Islet precursor cell (in vitro differentiated cells): ENCODE results near the gene TTC9B.

Experiments used
- DNase-seq: peaks from one replicate; pipeline ENCODE4 v3.0.0-alpha.2; 2018

Gene TTC9B

DNA sequence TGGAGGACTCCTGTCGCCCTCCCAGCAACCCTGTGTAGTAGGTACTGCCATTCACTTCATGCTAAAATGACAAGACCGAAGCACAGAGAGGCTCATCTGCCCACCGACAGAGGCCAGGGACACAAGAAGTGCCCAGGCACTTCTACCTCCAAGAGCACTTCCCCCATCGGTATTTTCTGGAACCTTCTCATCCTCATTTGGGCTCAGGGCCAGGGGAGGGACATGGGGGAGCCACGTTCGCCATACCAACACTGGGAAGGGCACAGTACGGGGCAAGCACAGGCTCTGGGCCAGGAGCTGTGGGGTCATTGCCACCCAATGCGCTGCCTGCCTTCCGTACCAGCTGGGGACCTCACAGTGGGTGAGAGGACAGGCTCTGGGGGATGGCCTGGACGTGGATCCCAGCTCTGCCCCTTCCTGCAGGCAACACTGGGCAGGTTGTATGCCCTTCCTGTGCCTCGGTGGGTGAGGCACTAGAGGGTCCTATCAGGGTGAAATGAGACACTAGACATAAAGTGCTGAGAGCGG lies 29.6 kb upstream of the TTC9B start:
- peak; percentile 49 for DNase-seq

DNA sequence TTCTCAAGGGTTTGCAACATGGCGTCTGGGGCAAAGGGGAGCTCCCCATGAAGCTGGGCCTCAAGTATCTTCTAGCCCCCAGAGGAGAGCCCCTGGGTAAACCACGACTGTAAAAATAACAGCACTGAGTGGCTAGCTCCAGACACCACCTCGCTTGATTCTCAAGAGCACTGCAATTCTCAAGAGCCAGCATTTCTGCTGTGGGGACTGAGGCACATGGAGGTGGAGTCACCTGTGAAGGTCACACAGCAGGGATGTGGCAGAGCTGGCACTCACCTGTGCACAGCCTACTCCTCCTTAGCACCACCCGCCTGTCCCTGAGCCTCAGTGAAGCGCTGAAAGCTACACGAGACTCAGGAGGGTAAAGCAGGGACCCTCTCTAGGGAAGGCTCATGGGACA lies 29.0 kb upstream of the TTC9B start:
- no peak for DNase-seq

- no peak for DNase-seq
Observed at GRCh38 chr19:40246292-40247073, 28.3 kb upstream of the TTC9B start.

- DNase-seq, result no peak
Observed at GRCh38 chr19:40245506-40246128, 27.4 kb upstream of the TTC9B start.

DNA sequence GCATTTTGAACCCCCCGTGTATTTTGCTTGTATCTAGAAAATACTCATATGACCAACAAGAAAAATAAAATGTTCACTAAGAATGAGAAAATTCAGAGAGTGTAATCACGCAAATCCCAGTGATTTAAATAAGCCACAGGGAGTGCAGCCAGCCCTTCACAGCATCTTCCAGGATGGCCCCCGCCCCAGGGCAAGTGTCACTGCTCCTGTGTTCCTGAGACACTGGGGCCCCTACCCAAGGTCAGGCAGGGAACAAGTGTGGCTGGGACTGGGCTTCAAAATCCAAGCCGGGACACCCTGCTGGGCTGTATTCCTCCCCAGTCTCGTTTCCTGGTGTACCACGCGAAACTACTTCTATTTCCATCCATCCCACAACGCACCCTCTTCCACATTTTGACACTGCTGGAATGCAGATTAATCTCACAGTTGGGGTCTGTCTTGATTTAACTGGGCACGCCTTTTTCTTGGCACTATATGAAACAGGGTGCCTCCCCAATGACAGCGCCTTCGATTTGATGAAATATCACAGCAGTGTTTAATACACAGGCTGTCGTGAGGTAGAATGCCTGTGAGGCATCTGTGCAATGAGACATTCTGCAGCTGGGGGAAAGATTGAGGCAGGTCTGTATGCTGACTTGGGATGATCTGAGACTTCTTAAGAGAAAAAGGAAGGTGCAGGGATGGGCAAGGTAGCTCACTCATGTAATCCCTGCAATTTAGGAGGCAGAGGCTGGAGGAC lies 26.6 kb upstream of the TTC9B start:
- no peak for DNase-seq

- DNase-seq, result no peak
Observed at GRCh38 chr19:40243181-40243580, 25.0 kb upstream of the TTC9B start.

GRCh38 chr19:40242480-40242879 lies 24.3 kb upstream of the TTC9B start:
- DNase-seq, result no peak

DNA sequence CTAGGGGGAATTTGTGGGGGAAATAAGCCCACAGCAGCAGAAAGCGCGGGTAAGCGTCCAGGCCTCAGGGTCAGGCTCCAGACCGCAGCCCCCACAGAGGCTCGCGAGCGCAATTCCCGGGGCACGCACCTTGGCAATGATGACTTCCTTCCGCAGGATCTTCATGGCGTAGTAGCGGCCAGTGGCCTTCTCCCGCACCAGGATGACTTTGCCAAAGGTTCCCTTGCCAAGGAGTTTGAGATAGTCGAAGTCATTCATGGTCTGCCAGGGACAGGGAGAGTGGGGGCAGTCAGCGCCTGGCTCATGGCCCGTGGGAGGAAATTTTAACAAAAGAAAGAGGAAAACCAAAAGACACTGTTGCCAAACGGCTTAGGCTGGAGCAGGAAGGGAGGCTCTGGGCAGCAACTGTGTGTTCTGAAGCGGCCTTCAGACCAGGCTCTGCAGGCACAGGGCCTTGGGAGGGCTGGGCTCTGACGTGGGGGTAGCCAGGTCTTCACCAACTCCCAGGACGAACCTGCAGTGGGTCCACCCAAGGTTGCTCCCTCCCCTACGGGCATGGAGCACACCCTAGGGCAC lies 23.7 kb upstream of the TTC9B start:
- DNase-seq, result no peak

DNA sequence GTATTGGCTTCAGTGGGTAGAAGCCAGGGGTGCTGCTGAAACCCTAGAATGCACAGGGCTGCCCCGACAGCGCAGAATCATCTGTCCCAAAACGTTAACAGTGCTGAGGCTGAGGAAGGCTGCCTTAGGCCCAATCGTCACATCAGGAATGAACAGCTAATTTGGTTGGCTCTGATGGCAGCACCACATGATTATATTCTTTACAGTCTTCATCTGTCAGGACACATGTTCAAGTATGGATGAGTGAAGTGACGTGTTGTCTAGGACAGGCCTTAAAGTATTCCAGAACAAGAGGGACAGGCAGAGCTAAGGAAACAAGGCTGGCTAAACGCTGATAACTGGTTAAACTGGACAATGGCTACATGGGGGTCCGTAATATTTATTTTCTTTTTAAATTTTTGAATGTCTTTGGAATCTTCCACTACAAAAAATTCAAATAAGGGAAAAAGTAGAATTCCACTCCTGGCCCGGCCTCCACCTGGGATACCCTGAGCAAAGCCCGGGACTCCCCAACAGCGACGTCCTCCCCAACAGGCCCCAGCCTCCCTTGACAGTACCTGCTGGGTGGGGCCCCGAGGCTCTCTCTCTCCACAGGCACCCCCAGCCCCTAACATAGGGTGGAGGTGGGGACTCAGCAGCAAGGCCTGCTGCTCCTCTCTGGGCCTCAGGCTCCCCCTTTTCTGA lies 23.1 kb upstream of the TTC9B start:
- no peak for DNase-seq

GRCh38 chr19:40240332-40240731 lies 22.1 kb upstream of the TTC9B start:
- DNase-seq, result no peak

- DNase-seq, result no peak
Observed at GRCh38 chr19:40239415-40240226, 21.4 kb upstream of the TTC9B start.

GRCh38 chr19:40238775-40239174 lies 20.6 kb upstream of the TTC9B start:
- no peak for DNase-seq

GRCh38 chr19:40237791-40238190 lies 19.6 kb upstream of the TTC9B start:
- no peak for DNase-seq

- no peak for DNase-seq
Observed at GRCh38 chr19:40236366-40236765, 18.2 kb upstream of the TTC9B start.

DNA sequence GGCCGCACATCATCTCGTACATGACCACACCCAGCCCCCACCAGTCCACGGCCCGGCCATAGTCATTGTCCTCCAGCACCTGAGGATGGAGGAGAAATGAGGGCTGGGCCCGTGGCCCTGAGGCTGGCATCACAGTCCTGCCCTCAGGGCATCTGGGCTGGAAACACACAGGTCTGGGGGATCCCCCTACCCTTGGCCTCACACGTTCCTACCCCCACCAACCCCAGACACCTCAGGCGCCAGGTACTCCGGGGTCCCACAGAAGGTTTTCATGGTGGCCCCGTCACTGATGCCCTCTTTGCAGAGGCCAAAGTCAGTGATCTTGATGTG lies 17.8 kb upstream of the TTC9B start:
- no peak for DNase-seq

DNA sequence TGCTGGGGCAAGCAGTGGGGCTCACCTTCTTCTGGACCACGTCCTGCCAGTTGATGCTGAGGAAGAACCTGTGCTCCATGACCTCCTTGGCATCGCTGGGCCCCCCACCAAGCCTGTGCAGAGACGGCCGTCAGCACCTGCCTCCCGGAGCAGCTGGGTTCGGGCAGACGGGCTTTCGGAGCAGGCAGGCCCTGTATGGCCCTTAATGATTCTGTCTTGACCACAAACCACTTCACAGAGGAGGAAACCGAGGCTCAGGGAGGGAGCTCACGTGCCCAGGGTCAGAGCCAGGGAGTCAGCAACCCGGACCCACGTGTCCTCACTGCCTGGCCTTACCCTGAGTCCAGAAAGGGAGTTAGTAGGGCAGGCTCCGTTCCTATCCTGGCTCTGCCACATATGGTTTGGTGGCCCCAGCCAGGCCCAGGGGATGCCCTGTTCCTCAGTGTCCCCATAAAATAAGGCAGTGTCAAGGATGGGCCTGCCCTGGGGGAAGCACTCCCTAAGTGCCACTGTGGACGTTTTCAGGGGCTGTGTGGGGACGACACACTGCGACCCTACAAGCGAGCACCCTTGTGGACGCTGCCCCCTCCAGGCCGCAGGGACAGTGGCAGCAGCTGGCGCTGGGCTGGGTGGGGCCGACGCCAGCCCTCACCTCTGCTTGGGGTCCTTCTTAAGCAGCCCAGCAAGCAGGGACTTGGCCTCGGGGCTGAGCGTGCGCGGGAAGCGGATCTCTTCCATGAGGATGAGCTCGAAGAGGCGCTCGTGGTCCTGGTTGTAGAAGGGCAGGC lies 17.2 kb upstream of the TTC9B start:
- peak; percentile 56 for DNase-seq

GRCh38 chr19:40234429-40235237 lies 16.4 kb upstream of the TTC9B start:
- no peak for DNase-seq

DNA sequence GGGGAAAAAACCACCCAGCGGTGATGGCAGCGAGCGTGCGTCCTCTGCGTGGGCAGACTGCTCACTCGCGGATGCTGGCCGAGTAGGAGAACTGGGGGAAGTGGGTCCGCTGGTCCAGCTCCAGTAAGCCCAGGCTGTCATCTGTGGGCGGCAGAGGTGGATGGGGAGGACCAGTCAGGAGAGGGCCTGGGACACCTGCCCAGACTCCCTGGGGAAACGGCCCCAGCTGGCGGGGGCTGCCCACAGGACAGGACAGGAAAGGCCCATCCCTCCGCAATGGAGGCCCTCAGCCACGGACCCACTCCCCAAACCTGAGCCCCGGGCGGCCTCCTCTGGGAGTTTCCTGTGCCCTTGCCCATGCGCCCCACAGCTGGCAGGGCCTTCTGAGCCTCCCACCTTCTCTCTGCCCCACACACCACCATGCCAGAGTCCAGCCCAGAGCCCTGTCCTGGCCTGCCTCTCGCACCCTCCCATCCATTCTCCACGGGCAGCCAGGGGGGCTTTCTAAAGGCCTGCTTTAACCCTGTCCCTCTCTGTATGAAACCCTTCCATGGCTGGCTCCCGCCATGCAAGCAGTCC lies 15.7 kb upstream of the TTC9B start:
- peak; percentile 48 for DNase-seq

GRCh38 chr19:40232949-40233810 lies 15.0 kb upstream of the TTC9B start:
- peak; percentile 48 for DNase-seq
